ENCODE results near the gene LPP.

DNA sequence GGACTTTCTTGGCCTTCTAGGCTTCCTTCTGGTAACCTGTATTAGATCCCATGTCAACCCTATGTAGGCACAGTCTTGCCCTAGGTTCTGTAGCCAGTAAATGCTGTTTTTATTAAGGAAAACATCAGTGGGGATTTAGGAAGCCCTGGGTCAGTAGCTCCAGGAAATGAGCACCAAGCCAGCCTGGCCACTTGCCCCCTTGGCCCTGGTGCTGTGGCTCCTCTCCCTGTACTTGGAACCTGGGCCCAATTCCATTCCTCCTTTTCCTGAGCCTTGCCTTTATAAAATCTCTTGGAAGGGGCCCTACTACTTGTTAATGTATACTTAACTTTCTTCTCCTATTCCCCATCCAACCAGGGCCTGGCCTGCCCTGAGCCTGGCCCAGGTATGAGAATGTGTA is 774.0 kb downstream of the LPP start:
- TF ChIP-seq EZH2 (IDR thresholded peaks at IDR 0.05) (no peak), POLR2AphosphoS5 (IDR thresholded peaks at IDR 0.05; ENCODE audit: borderline replicate concordance, low read depth, low read length) (no peak)

Data from SK-N-MC (cell line).